Measurements from ENCODE around the gene SLC35C1. TPM values are rescaled to one million over a fixed set of nuclear protein-coding genes. Genes with fewer than 3 reads are reported as not detected.
"Not testable (repeated sequence)": the region's sequence is repeated elsewhere in the genome, so short reads cannot be mapped to it uniquely, and the experiment has no call there.

Gene SLC35C1
- total RNA-seq, 2 donors from 2014 or later: 48.6 to 56.8 TPM

GRCh38 chr11:45830596-45830995 lies 25.6 kb downstream of the SLC35C1 start:
- intact Hi-C loops (cut with DNase I, micrococcal nuclease): no loop called here
- ATAC-seq (no peak), DNase-seq (no peak)

GRCh38 chr11:45832811-45833441 lies 28.0 kb downstream of the SLC35C1 start:
- ATAC-seq (no peak), DNase-seq (no peak)
- intact Hi-C loops (cut with DNase I, micrococcal nuclease): no loop called here

GRCh38 chr11:45833761-45834160 lies 28.8 kb downstream of the SLC35C1 start:
- ATAC-seq: no peak
- intact Hi-C loops (cut with DNase I, micrococcal nuclease): no loop called here
- no peak for DNase-seq

- intact Hi-C loops (cut with DNase I, micrococcal nuclease): no loop called here
- no peak for DNase-seq
- no peak for ATAC-seq
Measured at GRCh38 chr11:45834298-45834756, 29.4 kb downstream of the SLC35C1 start.

GRCh38 chr11:45839204-45839603 lies 34.3 kb downstream of the SLC35C1 start:
- ATAC-seq: no peak
- DNase-seq: no peak
- intact Hi-C loops (cut with DNase I, micrococcal nuclease): no loop called here

- DNase-seq; intact Hi-C loops (cut with DNase I, micrococcal nuclease); ATAC-seq: not testable (repeated sequence)
Measured at GRCh38 chr11:45840251-45840650, 35.3 kb downstream of the SLC35C1 start.

- ATAC-seq (peak; percentile 60), DNase-seq (peak; percentile 93 to 94)
- intact Hi-C loops (cut with DNase I, micrococcal nuclease): no loop called here
Measured at GRCh38 chr11:45843158-45843924, 38.4 kb downstream of the SLC35C1 start.

GRCh38 chr11:45844822-45845578 lies 40.1 kb downstream of the SLC35C1 start:
- DNase-seq: no peak
- intact Hi-C loops (cut with DNase I, micrococcal nuclease): no loop called here
- ATAC-seq: no peak

GRCh38 chr11:45846174-45846675 lies 41.3 kb downstream of the SLC35C1 start:
- DNase-seq (no peak), ATAC-seq (no peak)
- intact Hi-C loops (cut with DNase I, micrococcal nuclease): no loop called here

GRCh38 chr11:45846974-45847910 lies 42.3 kb downstream of the SLC35C1 start, which contains the start of gene CRY2:
Gene CRY2, plus strand, starts transcription at chr11:45847475. Its CDS starts 16 bp downstream, at chr11:45847491.
- intact Hi-C loops (cut with DNase I, micrococcal nuclease): no loop called here
- ATAC-seq (peak; percentile 88), DNase-seq (peak; percentile 99 to 100)

- peak; percentile 66 for DNase-seq
- peak; percentile 49 for ATAC-seq
- intact Hi-C loops (cut with DNase I, micrococcal nuclease): no loop called here
Measured at GRCh38 chr11:45847911-45848316, 43.0 kb downstream of the SLC35C1 start.

- ATAC-seq: peak; percentile 12
- intact Hi-C loops (cut with DNase I, micrococcal nuclease): no loop called here
- no peak for DNase-seq
Measured at GRCh38 chr11:45848654-45849081, 43.7 kb downstream of the SLC35C1 start.

GRCh38 chr11:45850446-45850845 lies 45.5 kb downstream of the SLC35C1 start:
- intact Hi-C loops (cut with DNase I, micrococcal nuclease): no loop called here
- ATAC-seq (no peak), DNase-seq (no peak)

- intact Hi-C loops (cut with DNase I, micrococcal nuclease): no loop called here
- ATAC-seq: no peak
- DNase-seq: no peak
Measured at GRCh38 chr11:45851228-45851627, 46.3 kb downstream of the SLC35C1 start.

GRCh38 chr11:45852018-45852711 lies 47.2 kb downstream of the SLC35C1 start:
- no peak for ATAC-seq
- no peak for DNase-seq
- intact Hi-C loops (cut with DNase I, micrococcal nuclease): no loop called here

- intact Hi-C loops (cut with DNase I, micrococcal nuclease): no loop called here
- no peak for DNase-seq
- ATAC-seq: no peak
Measured at GRCh38 chr11:45852712-45853101, 47.8 kb downstream of the SLC35C1 start.

- intact Hi-C loops (cut with DNase I, micrococcal nuclease): no loop called here
- DNase-seq (no peak), ATAC-seq (no peak)
Measured at GRCh38 chr11:45853332-45854219, 48.6 kb downstream of the SLC35C1 start.

All from left colon (tissue), 2 donors.